ENCODE results near the gene RHD.
"Not testable (repeated sequence)": the region's sequence is repeated elsewhere in the genome, so short reads cannot be mapped to it uniquely, and the experiment has no call there.

The RHD gene

DNA sequence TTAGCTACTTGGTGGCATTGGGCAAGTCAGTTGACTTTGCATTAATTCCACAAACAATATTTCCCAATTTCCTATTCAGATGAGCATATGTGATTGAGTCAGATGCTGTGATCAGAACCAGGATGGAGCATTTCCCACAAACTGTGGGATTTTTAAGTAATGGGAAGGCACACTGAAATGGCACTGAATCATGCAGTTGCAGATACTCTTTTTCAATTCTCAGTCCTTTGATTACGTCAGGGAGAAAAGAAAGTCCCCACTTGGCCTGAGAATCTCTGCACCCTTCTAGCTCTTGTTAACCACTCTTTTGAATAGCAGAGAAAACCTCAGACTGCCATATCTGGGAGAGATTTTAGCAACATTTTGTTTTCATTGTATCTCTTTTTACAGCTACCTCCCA is 36.8 kb downstream of the RHD start:
- DNase-seq: not testable (repeated sequence)

DNA sequence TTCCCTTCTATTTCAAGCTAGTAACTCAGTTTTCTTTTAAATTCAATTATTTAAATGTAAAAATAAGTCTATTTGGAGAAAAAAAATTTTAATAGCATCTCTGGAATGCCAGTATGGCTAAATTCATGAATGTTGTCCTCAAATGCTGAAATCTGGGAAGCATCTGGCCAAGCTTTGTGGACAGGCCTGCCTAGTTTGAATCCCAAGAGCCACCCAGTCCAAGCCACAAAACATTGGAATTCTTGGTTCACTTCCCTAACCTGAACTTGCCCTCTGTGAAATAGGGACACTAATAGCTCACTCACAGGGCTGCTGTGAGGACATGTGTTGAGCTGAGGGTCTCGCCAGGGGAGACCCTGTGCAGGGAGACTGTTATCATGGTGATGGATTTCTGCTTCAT is 37.2 kb downstream of the RHD start:
- DNase-seq: not testable (repeated sequence)

DNA sequence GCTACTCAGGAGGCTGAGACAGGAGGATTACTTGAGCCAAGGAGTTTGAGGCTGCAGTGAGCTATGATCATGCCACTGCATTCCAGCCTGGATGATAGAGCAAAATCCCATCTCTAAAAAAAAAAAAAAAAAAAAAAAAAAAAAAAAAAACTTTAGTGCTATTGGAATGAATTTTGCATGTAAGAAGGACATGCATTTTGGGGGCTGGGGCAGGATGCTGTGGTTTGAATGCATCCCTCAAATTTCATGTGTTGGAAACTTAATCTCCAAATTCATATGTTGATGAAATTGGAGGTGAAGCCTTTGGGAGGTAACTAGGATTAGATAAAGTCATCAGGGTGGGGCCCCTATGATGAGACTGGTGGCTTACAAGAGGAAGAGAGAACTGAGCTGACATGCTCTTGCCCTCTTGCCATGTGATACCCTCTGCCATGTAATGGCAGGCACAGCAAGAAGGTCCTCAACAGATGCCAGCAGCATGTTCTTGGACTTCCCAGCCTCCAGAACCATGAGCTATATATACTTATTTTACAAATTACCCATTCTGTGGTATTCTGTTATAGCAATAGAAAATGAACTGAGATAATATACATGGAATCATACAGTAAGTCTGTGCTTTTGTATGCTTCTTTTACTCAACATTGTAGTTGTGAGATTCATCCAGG is 40.6 kb downstream of the RHD start:
- not testable (repeated sequence) for DNase-seq

DNA sequence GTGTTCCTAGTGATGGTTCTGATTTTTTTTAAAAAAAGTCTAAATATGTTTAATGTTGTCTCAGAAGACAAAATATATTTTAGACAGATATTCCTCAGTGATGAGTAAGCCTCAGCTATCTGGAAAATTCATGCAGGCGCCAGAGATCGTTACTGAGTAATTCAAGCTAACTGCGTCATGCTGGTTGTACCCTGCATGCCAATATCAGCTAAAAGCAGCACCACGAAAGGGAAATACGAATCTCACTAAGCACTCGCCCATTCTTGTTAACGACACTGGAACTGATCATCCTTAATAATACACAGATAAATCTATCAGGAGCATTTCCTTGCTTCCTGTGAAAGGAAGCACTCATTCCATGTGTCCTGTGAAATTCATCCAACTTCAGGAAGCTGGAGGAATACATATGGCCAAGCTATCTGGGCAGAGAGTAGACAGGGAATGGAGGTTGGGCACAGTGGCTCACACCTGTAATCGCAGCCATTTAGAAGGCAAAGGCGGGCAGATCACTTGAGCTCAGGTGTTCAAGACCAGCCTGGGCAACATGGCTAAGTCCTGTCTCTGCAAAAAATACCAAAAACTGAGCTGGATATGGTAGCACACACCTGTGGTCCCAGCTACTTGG is 48.1 kb downstream of the RHD start:
- not testable (repeated sequence) for DNase-seq

DNA sequence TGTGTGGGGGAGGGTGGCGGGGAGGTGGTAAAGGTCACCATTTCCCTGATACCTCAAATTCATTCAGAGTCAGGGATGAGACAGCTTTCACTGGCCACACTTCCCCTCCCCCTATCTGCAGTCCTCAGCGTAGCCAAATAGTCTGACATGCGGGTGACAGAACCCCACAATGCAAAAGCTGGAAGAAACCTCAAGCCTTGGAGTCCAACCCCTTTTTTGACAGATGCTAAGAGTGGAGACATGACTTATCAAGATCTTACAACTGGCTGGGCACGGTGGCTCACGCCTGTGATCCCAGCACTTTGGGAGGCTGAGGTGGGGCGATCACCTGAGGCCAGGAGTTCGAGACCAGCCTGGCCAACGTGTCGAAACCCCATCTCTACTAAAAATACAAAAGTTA is 49.8 kb downstream of the RHD start:
- DNase-seq: not testable (repeated sequence)

DNA sequence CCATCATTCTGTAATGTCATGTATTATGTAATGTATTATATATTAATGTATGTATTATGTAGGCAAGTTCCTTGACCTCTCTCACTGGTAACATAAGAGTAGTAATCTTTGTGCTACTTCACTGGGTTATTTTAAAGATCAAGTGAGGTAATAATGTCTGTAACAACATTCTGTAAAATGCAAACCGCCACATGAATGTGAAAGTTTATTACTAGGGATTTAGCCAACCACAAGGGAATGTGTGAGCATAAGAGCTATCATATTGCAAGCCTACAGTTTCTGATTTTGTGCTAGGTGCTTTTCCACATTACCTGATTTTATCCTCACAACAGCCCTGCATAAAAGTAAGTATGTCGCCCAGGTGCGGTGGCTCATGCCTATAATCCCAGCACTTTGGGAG is 52.1 kb downstream of the RHD start:
- DNase-seq: not testable (repeated sequence)

DNA sequence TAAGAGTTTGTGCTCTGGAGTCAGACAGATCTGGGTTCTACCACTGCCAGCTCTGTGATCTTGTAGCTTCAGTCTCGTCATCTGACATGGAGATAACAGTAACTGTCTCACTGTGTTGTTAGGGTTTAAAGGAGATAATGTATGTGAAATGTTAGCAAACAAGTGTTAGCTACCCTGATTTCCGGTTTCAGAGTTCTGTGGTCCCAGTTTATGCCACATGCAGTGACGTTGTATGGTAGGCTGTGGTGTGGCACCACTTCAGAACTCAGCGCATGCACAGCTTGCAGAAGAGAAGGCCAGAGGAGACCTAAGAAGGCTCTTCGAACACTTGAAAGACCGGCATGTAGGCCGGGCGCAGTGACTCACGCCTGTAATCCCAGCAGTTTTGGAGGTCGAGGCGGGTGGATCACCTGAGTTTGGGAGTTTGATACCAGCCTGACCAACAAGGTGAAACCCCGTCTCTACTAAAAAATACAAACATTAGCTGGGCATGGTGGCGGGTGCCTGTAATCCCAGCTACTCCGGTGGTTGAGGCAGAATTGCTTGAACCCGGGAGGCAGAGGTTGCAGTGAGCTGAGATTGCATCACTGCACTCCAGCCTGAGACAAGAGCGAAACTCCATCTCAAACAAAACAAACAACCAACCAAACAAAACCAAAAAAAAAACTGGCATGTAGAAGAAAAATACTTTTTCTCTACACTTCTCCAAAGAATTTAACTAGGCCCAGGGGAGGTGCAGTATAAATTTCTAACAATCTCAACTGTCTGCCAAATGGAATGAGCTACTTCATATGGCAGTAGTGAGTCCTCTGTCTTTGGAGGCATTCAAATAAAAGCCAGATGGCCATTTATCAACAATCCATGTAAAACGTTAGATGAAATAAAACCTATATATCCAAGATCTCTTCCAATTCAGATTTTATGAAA is 55.8 kb downstream of the RHD start:
- DNase-seq: not testable (repeated sequence)

DNA sequence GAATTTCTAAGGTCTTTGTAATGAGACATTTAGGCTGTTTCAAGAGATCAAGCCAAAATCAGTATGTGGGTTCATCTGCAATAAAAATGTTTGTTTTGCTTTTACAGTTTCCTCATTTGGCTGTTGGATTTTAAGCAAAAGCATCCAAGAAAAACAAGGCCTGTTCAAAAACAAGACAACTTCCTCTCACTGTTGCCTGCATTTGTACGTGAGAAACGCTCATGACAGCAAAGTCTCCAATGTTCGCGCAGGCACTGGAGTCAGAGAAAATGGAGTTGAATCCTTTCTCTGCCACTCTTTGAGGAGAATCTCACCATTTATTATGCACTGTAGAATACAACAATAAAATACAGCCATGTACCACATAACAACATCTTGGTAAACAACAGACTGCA is 56.5 kb downstream of the RHD start:
- DNase-seq: not testable (repeated sequence)

DNA sequence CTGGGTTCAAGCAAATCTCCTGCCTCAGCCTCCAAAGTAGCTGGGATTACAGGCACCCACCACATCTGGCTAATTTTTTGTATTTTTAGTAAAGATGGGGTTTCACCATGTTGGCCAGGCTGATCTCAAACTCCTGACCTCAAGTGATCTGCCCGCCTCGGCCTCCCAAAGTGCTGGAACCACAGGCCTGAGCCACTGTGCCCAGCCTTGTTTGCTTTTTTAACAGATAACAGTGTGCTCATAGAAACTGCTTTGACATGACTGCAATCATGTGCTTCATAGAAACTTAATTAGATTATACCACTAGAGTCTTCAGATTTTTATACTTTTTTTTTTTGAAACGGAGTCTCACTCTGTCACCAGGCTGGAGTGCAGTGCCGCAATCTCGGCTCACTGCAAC is 57.0 kb downstream of the RHD start:
- DNase-seq: not testable (repeated sequence)

DNA sequence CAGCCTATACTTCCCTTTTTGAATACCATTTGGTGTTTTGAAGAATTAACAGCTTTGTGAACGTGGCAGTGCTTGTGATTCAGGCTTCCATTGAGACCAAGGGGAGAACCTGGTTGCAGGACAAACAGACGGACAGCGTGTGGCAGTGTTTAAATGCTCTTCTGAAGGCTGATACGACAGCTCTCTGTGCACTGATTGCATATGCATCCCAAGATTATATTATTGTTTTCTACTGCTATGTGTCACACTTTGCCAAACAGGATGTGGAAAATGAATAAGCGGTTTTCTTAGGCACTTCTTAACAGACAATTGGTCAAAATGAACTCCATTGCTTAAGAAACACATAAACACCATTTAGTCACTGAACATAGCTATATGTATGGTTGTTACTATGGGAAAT is 57.6 kb downstream of the RHD start:
- not testable (repeated sequence) for DNase-seq

DNA sequence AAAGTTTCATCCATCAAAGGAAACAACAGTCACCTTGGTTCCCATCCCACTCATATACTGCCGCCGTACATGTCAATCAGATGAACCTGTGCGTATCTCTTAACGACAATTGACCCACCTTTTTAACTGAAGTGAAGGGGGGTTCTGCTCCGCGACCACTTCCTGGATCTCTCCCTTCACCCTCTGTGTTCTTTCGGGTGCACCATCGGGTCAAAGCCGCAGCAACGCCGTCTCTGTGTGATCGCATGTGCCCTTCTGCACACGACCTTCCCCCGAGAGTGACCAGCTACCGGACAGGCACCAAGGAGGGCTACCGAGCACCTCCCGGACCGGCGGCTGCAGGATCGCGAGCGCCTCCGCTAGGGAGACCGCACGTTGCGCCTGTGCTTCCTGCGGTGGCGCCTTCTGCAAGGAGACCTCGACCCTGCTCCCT is 64.6 kb downstream of the RHD start:
- peak; percentile 72 for DNase-seq

DNA sequence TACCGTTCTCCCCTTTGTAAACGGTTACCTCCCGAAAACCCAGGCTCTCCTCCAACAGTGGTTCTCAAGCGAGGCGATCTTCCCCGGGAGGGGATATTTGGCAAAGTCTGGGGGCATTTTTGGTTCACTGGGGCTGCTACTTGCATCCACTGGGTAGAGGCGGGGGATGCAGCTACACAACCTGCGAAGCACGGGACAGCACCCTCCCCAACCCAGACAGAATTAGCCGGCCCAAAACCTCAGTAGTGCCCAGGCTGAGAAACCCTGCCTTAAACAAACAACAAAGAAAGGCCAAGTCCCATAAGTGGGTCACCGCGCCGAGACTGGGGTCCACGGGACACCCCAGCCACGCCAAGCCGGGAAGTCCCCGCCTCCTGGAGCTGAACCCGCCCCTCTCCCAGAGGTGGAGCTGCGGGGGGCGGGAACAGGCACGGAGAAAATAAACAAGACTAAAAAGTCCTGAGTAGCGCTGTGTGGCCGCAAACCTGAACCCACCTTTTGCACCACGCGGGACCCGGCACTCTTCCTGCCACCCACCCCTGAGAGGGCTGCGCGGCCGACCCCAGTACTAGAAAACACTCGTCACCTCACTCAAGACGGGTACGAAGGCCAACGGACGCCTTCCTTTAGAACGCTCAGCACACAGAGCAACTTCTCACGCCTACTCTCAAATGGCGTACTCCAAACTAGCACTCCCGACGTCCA is 65.3 kb downstream of the RHD start:
- DNase-seq: peak; percentile 77

DNA sequence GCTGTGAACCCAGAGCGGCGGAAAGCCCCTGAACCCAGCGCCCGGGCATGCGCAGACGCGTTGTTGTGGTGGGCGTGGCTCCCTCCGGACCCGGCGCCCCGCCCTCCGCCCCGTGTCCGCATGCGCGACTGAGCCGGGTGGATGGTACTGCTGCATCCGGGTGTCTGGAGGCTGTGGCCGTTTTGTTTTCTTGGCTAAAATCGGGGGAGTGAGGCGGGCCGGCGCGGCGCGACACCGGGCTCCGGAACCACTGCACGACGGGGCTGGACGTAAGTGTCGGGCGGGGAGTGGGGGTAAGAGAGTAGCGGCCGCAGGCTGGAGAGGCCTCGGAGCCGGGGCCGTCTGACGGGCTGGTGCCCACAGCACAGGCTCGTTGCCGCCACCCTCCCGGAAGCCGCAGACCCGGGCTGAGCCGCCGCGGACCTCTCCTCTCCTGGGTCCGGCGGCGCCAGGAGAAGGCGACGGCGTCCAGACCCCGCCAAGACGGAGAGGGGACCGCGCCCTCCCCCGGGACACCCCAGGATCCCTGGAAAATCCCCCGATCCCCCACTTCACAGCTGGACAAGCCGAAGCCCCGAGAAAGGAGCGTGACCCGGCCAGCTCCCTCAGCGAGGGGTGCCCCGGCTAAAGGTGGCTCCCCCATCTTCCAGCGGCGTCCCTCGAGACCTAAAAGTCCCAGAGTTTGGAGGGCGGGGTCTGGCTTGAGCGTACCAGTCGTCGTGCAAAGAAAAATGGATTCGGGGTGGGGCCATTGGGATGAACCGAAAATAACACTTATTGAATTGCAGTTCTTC is 66.1 kb downstream of the RHD start, which contains the start of gene TMEM50A:
TMEM50A (plus strand) TSS at position 147 of the 794 bp plus-strand sequence. CDS start 2,153 bp downstream, outside the sequence.
- DNase-seq: peak; percentile 97

DNA sequence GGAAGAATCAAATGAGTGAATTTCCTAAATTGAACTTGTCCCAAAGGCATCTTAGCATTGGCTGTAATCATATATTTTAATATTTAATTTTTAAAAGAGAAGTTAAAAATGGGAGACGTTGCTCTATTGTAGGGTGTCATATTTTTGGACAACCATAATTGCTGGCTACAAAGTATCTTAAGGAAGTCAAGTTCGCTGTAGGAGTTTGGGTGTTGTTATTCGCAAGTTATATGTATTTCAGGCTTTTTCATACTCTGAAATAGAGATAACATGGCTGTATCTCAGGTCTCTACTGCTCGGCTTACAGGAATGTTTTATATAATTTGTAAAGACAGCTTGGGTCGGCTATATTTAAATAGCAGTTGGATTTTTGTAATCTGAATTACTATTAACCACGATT is 66.7 kb downstream of the RHD start:
- DNase-seq: no peak

DNA sequence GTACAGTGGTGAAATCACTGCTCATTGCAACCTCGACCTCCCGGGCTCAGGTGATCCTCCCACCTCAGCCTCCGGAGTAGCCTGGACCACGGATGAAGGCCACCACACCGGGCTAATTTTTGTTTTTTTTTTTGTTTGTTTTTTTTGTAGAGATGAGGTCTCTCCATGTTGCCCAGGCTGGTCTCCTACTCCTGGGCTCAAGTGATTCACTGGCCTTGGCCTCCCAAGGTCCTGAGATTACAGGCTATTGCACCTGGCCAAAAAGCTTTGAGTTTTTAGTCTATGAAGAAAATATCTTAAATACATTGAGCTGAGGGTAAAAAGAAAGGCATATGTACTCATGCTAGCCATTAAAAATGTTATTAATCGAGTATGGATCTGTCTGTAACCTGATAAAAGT is 69.4 kb downstream of the RHD start:
- DNase-seq: no peak

DNA sequence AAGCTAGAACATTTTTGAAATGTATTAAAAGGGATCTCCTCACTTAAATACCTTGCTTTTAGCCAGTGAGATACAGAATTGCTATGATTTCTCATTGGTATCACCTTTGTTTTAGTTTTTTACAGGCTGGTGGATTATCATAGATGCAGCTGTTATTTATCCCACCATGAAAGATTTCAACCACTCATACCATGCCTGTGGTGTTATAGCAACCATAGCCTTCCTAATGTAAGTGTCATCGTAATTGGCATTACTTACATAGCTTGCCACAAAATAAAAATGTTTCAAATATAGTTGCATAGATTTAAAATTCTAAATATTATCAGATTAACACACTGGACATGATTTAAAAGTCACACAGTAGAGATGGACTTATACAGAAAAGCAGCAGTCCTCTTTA is 70.5 kb downstream of the RHD start:
- DNase-seq: no peak

DNA sequence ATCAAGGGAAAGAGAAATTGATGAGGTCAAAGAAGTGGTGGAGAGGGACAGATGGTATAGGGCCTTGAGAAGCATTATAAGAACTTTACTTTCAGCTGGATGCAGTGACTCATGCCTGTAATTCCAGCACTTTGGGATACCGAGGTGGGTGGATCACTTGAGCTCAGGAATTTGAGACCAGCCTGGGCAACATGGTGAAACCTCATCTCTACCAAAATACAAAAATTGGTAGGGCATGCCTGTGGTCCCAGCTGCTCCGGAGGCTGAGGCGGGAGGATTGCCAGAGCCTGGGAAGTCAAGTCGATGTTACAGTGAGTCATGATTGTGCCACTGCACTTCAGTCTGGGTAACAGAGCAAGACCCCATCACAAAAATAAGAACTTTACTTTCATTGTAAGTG is 71.6 kb downstream of the RHD start:
- no peak for DNase-seq

DNA sequence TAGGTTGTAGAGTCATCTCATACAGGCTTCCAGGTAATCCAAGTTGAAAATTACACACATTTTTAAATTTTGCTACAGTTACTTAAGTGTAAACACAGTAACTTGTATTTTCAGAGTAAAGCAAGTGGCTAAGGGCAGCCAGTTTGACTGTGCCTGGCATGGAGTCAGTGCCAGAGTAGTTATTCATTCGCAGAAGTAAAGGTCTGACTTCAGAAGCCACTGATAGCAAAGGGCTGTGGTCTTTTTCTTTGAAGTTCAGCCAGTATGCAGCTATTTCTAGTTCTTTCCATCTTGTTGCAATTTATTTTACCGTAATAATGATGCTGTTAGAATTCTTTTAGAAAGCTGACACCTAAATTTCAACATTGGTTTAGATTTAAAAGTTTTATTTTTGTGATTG is 75.2 kb downstream of the RHD start:
- DNase-seq: no peak

DNA sequence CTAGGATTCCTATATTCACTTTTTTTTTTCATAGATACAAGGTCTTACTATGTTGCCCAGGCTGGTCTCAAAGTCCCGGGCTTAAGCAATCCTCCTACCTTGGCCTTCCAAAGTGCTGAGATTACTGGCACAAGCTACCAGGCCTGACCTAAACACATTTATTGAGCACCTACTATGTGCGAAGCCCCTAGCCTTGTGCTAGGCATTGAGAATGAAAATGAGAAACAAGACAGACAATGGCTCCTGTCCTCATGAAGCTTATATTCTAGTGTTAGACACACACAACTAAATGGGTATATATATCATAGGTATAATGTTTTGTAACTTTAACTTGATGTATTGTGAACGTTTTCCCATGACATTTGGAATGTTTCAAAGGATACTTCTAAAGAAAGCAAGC is 77.3 kb downstream of the RHD start:
- DNase-seq: no peak

DNA sequence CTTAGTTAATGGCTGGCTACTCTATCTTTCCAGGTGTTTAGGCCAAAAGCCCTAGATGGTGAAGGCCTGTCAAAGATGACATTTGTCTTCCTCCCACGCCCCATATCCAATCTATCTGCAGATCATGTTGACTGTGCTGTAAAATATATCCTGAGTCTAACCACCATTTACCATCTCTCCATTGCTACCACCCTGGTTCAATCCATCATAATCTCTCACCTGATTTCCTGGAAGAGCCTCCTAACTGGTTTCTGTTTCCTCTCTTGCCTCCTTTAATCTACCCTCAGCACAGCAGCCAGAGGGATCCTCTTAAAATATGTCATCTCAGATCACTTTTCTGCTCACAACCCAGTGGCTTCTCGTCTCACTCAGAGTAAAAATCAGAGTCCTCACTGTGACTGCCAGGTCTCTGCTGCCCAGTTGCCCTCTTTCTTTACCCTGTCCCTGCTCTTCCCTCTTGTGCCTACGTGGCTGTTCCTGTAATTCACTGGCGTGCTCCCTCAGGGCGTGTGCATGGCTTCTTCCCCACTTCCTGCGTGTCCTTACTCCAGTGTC is 83.6 kb downstream of the RHD start:
- DNase-seq: no peak

DNA sequence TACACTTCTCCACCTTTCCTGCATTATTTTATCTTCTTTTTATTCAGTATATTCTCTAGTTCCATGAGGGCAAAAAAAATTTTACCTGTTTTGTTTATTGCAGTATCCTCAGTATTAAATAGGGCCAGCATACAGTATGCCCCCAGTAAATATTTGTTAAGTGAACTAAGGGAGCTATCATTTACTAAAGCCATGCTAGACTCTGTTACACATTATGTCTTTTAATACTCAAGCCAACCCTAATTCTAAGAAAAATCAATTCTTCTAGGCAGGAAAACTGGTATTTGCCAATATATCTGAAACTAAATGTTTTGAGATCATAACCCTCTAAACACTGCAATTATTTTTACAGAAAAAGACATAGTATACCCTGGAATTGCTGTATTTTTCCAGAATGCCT is 84.1 kb downstream of the RHD start:
- no peak for DNase-seq

DNA sequence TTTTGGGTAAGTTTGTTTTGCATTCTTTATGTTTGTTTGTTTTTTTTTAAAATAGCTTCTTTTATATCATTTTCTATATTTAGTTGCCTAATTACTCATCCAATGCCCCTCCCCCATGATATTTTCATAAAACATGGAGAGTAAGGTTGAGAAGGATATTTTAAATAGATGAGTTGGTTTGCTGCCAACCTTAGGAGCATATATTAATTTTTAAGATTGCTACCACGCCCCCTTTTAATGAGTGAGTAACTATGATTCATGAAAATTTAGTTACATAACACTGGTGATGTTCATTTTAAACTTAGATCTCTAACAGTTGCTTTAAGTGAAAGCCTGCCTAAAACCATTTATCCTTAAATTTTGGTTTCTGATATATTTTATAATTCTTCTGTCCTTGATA is 84.5 kb downstream of the RHD start:
- DNase-seq: no peak

All from activated effector memory CD4-positive, alpha-beta T cell treated with anti-CD3 and anti-CD28 coated beads, Interleukin-2, amount 50 U/mL, for 16 hours (primary cell).